GM12872 (cell line): ENCODE data around the gene CDH15.

Experiments
- CTCF ChIP-seq: IDR thresholded peaks from 3 replicates; pipeline ENCODE4 v1.5.1; 2011; ENCODE audit warnings: low read depth, mild to moderate bottlenecking, low read length, moderate library complexity; ENCODE audit not compliant: insufficient read depth

CDH15 gene

DNA sequence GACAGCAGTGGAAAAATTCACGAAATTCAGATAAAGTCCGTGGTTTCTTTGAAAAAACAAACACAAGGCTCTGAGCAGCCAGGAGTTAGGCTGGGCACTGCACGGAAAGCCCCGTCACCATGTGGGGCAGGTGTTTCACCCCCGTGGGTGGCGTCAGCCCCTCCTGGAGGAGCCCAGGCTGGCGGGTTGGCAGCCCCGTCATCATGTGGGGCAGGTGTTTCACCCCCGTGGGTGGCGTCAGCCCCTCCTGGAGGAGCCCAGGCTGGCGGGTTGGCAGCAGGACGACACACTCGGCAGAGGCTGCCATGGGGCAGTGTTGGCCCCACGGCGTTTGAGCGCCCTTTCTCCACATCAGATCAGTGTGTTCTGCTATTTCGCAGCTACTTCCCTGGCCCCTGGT is 39.8 kb upstream of the CDH15 start:
- TF ChIP-seq CTCF: no peak

DNA sequence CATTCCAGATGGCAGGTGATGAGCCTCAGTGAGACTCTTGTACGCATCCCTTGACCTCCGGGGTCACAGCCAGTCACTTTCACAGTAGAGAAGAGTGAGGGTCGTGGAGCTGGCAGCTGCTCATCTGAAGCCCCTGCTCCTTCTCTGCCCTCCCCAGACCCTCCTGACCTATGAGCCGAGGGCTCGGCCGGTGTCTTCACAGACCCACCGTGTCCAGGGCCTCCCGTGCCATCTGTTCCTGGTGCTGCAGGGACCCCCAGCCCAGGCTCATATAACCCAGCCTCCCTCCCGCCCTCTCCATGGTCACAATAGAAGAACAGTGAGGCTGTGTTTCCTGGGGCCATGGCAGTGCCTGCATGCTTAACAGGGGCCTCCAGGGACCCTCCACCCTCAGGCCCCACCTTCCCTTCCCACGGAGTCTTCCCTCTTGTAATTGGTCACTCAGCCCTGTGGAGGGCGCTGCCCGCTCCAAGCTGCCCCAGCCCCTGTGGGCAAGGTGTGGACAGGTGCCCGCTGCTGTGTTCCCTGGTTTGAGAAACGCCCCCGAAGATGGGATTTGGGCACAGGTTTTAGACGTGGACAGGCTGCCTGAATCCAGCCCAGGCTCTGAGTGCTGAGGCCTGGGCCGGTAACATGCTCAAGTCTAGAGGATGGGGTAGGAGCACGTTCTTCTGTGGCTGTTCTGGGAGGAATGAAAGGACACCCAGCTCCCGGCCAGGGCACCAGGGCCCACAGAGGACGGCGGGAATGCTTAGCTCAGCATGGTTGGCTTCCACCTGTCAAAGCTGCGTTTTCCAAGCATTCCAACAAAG is 39.1 kb upstream of the CDH15 start:
- TF ChIP-seq CTCF: no peak

DNA sequence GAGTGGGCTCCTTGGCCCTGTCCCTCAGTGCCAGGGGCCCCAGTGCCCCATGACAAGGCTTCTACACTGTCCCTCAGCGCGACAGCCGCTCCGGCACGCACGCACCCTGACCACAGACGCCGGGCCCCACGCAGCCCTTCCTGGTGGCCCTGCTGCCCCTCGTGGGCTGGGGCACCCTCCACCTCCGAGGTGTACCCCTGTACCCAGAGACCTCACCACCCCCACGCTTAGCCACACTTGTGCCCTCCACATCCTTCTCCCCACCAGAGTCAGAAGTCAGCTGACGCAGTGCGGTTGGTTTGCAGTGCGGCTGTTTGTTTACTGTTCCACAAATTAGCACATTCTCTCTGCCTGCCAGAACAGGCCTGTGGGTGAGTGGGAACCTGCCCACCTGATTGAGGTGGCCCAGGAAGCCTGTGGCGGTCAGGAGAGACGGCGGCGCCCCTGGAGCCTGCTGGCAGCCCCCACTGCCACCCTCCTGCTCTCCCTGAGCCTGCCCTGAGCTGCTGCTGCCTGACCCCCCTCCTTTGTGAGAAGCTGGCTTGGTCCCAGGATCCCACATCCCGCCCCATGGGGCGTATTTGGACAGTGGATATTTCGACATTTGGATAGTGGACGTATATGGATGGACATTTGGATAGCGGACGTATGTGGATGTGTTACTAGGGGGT is 38.0 kb upstream of the CDH15 start:
- no peak for TF ChIP-seq CTCF

DNA sequence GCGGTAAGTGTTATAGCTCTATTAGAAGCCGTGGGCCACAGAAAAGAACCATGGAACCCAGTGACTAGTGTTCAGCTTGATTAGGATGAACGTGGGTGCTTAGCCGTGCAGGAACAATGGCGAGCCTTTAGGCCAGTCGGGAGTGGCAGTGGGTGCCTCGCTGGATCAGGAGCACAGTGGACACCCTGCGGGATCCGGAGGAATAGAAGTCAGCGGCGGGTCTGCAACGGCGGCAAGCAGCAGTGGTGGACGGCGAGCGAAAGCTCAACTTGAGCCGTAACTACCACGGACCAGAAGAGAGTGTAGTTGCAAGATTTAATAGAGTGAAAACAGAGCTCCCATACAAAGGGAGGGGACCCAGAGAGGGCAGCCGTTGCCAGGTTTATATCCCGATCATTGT is 37.3 kb upstream of the CDH15 start:
- no peak for TF ChIP-seq CTCF

DNA sequence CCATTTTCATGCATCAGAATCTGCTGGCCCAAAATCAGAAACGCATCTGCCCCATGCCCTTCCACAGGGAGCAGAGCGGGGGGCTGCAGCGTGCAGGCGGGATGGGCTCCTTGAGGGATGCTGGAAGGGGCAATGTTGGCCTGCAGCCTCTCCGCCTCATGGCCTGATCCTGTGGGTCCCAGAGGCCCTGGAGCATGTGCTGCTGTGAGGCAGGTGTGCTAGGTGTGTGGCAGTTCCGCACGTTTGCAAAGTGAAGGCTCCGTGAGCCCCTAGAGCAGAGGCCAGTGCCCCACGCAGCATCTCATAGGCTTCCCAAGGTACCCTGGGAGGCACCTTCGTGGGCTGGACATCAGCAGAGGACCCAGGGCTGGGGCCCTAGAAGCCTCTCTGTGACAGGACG is 36.4 kb upstream of the CDH15 start:
- TF ChIP-seq CTCF: no peak

DNA sequence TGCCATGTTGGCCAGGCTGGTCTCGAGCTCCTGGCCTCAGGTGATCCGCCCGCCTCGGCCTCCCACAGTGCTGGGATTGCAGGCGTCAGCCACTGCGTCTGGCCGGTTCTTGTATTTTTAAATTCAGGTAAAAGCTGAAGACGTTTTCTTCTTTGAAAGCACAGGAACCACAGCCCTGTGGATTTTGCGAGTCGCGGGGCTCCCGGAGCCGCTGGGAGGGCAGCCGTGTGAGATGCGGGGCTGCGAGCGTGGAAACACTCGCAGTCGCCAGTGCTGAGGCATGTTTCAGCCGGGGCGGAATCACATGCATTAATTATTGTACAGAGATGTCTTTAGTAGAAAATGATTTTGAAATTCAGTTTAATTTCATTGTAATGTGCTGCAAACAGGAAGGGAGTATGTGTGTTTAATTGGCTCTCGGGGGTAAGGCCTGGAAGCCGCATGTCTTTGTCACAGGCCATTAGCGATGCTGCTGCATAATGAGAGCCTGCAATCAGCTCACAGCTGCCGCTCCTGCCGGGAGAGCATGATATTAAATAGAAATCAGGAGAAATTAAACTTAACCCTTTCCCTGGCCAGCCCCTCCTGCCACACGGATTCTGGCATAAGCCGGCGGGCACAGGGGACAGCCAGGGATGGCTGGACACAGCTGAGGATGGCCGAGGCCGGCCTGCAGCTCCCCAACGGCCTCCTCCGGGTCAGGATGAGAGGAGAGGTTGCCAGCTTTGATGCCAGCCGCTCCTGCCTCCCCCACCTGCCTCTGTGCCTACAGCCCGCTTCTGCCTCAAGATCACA is 35.4 kb upstream of the CDH15 start:
- TF ChIP-seq CTCF: no peak

- TF ChIP-seq CTCF: no peak
Measured at GRCh38 chr16:89136931-89137330, 34.6 kb upstream of the CDH15 start.
